ENCODE results near the gene BTBD2. TPM values are rescaled to one million over a fixed set of nuclear protein-coding genes. Genes with fewer than 3 reads are reported as not detected.
"Not testable (repeated sequence)": the region's sequence is repeated elsewhere in the genome, so short reads cannot be mapped to it uniquely, and the experiment has no call there.

The BTBD2 gene
- total RNA-seq, 1 donor from 2014 or later = 48.8 TPM

- Histone ChIP-seq H3K9me3 (ENCODE audit: low read depth) (no peaks in the 10 kb centered on the region), H3F3A (ENCODE audit: low read depth) (peaks cover 19% of the 10 kb centered on the region), H3K27me3 (no peaks in the 10 kb centered on the region), H3K9ac (no peak overlapping the region), H3K4me2 (no peak overlapping the region), H3K27ac (no peak overlapping the region), H3K4me3 (no peak overlapping the region), H3K36me3 (no peaks in the 10 kb centered on the region), H4K20me1 (ENCODE audit: low read depth) (peaks cover 13% of the 10 kb centered on the region), H2AFZ (replicated peaks) (no peak overlapping the region), H3K4me1 (no peaks in the 10 kb centered on the region), H3K79me2 (ENCODE audit: low read depth) (no peaks in the 10 kb centered on the region)
- H3K27ac Mint-ChIP-seq = no peak overlapping the region
- H3K4me1 Mint-ChIP-seq = no peaks in the 10 kb centered on the region
- no peak for DNase-seq (ENCODE audit: low spot score)
- no peaks in the 10 kb centered on the region for H3K9me3 Mint-ChIP-seq
- TF ChIP-seq EZH2 (IDR thresholded peaks at IDR 0.05) = no peak
- no peak for TF ChIP-seq CTCF (IDR thresholded peaks at IDR 0.05)
- no peak for TF ChIP-seq EZH2phosphoT487 (IDR thresholded peaks at IDR 0.05)
- no peaks in the 10 kb centered on the region for H3K27me3 Mint-ChIP-seq (ENCODE audit: insufficient read depth, low read depth)
- peaks cover 11% of the 10 kb centered on the region for H3K36me3 Mint-ChIP-seq
- H3K4me3 Mint-ChIP-seq = no peak overlapping the region
These were observed 25.1 kb downstream of the BTBD2 start for GRCh38 chr19:1990230-1991017.

GRCh38 chr19:1989513-1990229, 25.8 kb downstream of the BTBD2 start:
- H2AFZ ChIP-seq (replicated peaks) = no peak overlapping the region
- no peaks in the 10 kb centered on the region for H3K27me3 ChIP-seq
- TF ChIP-seq EZH2phosphoT487 (IDR thresholded peaks at IDR 0.05) = no peak
- no peak for TF ChIP-seq EZH2 (IDR thresholded peaks at IDR 0.05)
- TF ChIP-seq CTCF (IDR thresholded peaks at IDR 0.05) = no peak
- H3K4me3 ChIP-seq = no peak overlapping the region
- Mint-ChIP-seq H3K4me3 (no peak overlapping the region), H3K4me1 (no peaks in the 10 kb centered on the region), H3K27ac (no peak overlapping the region), H3K36me3 (peaks cover 12% of the 10 kb centered on the region), H3K27me3 (ENCODE audit: insufficient read depth, low read depth) (peaks cover 3% of the 10 kb centered on the region), H3K9me3 (no peaks in the 10 kb centered on the region)
- H3K9me3 ChIP-seq (ENCODE audit: low read depth) = no peaks in the 10 kb centered on the region
- peaks cover 24% of the 10 kb centered on the region for H3F3A ChIP-seq (ENCODE audit: low read depth)
- no peaks in the 10 kb centered on the region for H3K79me2 ChIP-seq (ENCODE audit: low read depth)
- H3K9ac ChIP-seq = no peak overlapping the region
- no peaks in the 10 kb centered on the region for H3K36me3 ChIP-seq
- H4K20me1 ChIP-seq (ENCODE audit: low read depth) = peaks cover 13% of the 10 kb centered on the region
- no peak overlapping the region for H3K27ac ChIP-seq
- no peak for DNase-seq (ENCODE audit: low spot score)
- no peak overlapping the region for H3K4me2 ChIP-seq
- H3K4me1 ChIP-seq = no peaks in the 10 kb centered on the region

GRCh38 chr19:1988464-1988863, 27.1 kb downstream of the BTBD2 start:
- H3K4me1 ChIP-seq; H3K4me3 Mint-ChIP-seq; H3K27ac ChIP-seq; H3K4me3 ChIP-seq; H3K27me3 Mint-ChIP-seq (ENCODE audit: insufficient read depth, low read depth); DNase-seq (ENCODE audit: low spot score); H2AFZ ChIP-seq (replicated peaks); H3K9me3 ChIP-seq (ENCODE audit: low read depth); H3K9me3 Mint-ChIP-seq; H3K27me3 ChIP-seq; H3K4me2 ChIP-seq; H3K9ac ChIP-seq; H3K4me1 Mint-ChIP-seq; H3K36me3 ChIP-seq; H3K79me2 ChIP-seq (ENCODE audit: low read depth); H3K27ac Mint-ChIP-seq: not testable (repeated sequence)
- peaks cover 14% of the 10 kb centered on the region for H4K20me1 ChIP-seq (ENCODE audit: low read depth)
- peaks cover 35% of the 10 kb centered on the region for H3F3A ChIP-seq (ENCODE audit: low read depth)
- H3K36me3 Mint-ChIP-seq = peaks cover 11% of the 10 kb centered on the region
